Measurements from ENCODE around the gene STX1B.

DNA sequence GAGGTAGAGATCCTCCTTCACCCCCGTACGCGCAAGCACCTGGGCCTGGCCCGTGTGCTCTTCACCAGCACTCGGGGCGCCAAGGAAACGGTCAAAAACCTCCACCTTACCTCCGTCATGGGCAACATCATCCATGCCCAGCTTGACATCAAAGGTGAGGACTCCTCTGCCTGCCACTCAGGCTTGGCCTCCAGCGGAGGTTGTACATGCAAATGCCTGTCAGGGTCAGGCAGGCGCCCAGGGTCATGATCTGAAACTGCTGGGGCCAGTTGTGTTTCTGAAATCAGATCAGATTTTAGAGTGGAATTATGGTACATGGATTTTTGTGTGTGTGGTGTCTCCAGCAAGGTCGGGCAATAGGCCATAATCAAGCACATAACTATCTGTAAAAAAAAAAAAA lies 49.1 kb downstream of the STX1B start:
- TF ChIP-seq, protein P1, sequence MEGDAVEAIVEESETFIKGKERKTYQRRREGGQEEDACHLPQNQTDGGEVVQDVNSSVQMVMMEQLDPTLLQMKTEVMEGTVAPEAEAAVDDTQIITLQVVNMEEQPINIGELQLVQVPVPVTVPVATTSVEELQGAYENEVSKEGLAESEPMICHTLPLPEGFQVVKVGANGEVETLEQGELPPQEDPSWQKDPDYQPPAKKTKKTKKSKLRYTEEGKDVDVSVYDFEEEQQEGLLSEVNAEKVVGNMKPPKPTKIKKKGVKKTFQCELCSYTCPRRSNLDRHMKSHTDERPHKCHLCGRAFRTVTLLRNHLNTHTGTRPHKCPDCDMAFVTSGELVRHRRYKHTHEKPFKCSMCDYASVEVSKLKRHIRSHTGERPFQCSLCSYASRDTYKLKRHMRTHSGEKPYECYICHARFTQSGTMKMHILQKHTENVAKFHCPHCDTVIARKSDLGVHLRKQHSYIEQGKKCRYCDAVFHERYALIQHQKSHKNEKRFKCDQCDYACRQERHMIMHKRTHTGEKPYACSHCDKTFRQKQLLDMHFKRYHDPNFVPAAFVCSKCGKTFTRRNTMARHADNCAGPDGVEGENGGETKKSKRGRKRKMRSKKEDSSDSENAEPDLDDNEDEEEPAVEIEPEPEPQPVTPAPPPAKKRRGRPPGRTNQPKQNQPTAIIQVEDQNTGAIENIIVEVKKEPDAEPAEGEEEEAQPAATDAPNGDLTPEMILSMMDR (conservative IDR thresholded peaks at IDR 0.05), result no peak
- TF ChIP-seq ZFX (IDR thresholded peaks at IDR 0.05), result no peak

Measured in C4-2B (cell line).